Measurements from ENCODE around the gene CDC42BPB.
A peak's percentile ranks its signal among the peaks of the same experiment; 100 is the strongest.
"Not testable (repeated sequence)": the region's sequence is repeated elsewhere in the genome, so short reads cannot be mapped to it uniquely, and the experiment has no call there.

The CDC42BPB gene

GRCh38 chr14:103073367-103073875 lies 16.1 kb upstream of the CDC42BPB start:
- no peak for DNase-seq

DNA sequence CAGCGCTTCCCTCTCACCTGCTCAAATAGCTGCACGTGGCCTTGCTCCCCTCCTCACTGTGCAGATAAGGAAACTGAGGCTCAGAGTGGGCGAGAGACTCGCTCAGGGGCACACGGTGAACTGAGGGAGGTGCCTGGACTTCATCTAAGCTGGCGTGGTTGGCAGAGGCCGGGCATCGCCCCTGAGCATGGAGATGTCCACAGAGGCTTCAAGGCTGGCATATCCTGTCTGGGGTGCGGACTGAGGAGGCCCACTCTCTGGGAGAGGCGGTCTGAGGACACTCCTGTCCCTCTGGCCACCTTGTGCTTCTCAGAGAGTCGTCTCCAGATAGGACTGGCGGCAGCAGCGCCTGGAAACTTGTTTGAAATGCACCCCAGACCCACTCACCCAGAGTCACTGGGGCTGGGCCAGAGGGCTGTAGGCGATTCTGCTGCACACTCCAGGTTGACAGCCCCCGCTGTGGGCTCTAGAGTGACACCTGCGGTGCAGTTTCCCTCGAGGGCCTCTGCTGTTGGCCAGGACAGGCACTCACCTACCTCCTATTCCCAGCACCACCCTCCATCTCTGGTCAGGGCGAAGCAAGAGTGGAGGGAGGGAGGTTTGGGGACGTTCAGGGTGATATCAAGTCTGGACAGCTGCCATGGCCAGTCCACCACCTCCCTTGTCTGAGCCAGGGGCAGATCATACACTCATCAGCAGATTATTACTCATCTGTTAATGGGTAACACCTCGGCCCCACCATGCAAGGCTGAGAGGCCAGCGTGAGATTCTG lies 15.4 kb upstream of the CDC42BPB start:
- no peak for DNase-seq

- no peak for DNase-seq
Observed at GRCh38 chr14:103071544-103072251, 14.3 kb upstream of the CDC42BPB start.

DNA sequence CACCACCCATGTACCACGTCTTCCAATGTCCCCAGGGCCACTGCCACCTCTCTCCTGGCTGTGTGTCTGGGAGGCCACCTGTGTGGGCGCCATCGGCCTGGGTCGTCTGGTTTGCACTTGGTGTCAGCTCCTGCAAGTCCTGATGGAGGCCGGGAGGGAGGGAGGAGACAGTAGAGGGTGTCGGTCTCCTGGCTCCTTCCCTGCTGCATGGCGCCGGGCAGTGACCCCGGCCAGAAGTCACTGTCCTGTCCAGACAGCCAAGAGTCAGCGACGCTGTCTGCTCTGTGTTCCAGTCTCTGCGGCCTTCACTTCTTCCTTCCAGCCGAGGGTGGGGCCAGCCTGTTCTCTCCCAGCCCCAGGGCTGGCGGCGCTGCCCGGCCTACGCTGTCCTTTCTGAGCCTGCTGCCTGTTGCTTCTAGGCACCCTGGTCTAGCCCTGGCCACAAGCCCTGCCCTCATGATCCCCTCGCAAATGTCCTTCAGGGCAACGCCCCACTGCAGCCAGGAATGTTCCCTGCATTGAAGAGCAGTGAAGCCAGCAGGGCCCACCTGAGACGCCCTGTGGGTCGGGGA lies 13.7 kb upstream of the CDC42BPB start:
- no peak for DNase-seq

DNA sequence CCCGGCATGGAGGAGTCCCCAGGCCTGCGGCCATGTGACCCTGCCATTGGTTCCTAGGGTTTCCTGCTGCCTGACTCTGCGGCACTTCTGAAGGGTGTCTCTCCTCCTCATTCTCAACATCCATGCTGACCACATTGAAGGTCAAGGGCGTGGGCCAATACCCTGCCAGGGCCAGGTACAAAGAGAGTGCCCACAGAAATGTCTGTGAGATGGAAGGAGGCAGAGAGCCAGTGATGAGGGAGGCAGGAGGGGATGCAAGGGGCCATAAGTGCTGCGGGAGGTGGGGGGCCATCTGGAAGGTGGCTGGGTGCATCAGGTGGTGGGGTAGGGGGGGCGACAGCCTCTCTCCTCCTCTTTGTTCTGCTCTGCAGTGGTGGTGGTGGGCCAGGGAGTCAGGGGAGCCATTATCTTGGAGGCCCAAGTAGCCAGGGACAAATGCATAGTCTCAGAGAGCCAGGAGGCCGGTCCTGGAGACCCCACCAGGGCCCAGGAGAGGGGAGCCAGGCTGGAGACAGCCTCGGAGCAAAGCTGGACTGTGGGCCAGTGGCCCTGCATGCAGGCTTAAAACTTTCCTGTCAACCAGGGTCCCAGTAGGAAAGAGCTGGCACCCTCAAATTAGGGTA lies 13.0 kb upstream of the CDC42BPB start:
- no peak for DNase-seq

DNA sequence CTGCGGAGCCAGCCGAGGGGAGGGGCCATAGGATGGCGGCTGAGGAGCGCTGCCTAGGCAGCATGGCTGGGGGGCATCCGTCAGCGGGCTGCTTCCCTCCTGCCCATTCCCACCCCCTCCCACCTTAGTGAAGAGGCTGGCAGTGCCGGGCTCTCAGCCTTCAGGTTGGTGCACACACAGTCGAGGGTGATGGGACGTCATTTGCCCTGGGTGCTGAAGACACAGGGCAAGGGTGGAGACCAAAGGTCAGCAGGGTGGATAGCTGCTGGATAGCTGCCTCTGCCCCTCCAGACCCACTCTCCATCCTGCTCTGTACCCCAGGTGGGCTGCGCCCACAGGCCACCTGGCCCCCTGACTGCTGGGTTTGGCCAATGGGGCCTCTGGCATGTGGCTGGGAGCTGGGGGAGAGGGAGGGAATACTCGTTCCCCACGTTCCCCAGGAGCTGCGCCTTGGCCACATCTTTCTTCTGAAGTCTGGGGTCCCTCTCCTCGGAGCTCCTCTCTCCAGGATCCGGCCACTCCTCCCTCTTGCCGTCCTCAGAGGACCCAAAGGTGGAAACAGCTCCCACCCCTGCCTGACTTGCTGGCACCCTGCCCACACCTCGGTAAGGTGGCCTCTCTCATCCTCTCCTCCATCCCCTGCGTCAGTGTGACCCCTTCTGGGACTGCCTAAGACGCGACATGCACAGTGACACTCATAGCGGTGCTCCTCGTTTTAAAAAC lies 11.2 kb upstream of the CDC42BPB start:
- DNase-seq = peak; percentile 61

DNA sequence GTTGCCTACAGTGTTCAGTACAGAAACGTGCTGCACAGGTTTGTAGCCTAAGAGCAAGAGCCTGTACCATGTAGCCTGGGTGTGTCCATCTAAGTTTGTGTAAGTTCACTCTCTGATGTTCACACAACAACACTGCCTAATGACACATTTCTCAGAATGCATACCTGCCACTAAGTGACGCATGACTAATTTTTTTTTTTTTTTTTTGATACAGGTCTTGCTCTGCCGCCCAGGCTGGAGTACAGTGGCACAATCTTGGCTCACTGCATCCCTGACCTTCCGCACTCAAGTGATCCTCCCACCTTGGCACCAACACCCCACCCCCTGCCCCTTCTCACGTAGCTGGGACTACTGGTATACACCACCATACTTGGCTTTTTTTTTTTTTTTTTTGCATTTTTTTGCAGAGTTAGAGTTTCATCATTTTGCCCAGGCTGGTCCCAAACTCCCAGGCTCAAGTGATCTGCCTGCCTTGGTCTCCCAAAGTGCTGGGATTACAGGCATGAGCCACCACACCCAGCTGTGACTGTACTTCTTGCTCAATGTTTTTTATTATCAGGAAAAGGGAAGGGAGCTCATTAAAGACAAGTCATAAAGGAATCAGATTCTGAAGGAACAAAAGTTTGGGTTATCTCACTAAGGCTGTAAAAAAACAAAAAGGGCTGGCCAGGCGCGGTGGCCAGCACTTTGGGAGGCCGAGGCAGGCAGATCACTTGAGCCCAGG lies 10.0 kb upstream of the CDC42BPB start:
- no peak for DNase-seq

DNA sequence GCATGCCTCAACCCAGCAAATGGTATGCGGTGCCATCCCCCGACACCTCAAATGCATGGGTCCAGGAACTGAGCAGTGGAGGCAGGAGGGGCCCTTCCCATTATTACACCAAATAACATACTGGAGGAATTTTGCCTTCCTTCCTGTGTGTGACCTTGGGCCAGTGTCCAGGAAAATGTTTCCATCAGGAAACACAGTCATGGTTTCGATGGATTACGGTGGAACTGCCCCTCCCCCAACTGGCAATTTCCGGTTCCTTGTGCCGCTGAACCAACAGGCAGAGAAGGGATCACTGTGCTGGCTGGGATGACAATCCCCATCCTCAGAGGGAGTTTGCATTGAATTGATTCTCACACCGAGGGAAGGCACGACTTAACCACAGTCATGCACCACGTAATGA lies 9.1 kb upstream of the CDC42BPB start:
- no peak for DNase-seq

GRCh38 chr14:103065861-103066260 lies 8.5 kb upstream of the CDC42BPB start:
- no peak for DNase-seq

DNA sequence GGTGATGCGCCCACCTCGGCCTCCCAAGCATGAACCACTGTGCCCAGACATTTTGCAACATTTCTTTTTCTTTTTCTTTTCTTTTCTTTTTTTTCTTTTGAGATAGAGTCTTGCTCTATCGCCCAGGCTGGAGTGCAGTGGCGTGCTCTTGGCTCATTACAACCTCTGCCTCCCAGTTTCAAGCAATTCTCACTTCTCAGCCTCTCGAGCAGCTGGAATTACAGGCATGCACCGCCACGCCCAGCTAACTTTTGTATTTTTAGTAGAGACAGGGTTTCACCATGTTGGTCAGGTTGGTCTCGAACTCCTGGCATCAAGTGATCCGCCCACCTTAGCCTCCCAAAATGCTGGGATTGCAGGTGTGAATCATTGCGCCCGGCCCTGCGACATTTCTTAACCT lies 7.6 kb upstream of the CDC42BPB start:
- no peak for DNase-seq

GRCh38 chr14:103064436-103064835 lies 7.1 kb upstream of the CDC42BPB start:
- no peak for DNase-seq

DNA sequence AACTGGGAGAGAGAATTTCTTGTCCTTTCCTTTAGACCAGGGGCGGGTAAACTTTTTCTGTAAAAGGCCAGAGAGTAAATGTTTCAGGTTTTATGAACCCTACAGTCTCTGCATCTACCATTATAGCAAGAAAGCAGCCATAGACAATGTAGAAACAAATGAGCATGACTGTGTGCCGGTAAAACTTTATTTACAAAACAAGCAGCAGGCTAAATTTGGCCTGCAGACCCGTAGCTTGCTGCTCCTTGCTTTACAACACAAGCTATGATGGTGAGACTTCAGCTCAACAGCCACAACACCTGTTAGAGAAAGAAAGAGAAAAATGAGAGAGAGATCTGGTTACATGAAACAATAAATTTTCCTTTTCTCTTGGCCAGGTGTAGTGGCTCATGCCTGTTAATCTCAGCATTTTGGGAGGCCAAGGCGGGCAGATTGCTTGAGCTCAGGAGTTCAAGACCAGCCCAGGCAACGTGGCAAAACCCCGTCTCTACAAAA lies 4.2 kb upstream of the CDC42BPB start:
- DNase-seq = no peak

GRCh38 chr14:103059556-103059955 lies 2.2 kb upstream of the CDC42BPB start:
- DNase-seq = no peak

DNA sequence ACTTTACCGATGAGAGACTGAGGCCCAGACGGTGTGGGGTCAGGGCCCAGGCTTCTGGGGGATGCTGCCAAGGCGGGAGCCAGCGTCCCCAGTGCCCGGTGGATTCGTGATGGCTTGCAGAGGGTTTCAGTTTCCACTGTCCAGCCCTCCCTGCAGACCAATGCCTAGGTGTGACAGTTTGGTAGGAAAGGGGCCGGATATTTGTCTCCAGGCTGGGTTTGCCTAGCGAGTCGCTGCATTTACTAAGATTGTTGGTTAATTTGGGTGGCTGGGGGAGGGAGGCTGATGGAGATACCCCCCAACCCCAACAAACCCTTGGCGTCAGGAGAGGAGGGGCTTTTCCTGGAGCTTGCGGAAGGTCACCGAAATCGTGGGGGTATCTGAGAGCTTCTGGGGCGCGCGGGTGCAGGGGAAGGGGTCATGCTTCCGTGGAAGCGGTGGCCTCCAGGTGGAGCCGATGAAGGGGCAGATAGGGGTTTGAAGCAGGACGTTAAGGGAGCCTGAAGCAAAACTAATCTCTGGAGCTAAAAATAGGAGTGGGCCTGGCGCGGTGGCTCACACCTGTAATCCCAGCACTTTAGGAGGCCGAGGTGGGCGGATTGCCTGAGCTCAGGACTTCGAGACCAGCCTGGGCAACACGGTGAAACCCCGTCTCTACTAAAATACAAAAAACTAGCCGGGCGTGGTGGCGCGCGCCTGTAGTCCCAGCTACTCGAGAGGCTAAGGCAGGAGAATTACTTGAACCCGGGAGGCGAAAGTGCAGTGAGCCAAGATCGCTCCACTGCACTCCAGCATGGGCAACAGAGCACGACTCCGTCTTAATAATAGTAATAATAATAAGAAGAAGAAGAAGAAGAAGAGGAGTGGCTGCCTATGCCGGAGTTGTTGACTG lies 1.1 kb upstream of the CDC42BPB start:
- no peak for DNase-seq

- no peak for DNase-seq
Observed at GRCh38 chr14:103057028-103057371, 349 bp downstream of the CDC42BPB start.

- peak; percentile 31 for DNase-seq
Observed at GRCh38 chr14:103056322-103057027, 874 bp downstream of the CDC42BPB start.

- no peak for DNase-seq
Observed at GRCh38 chr14:103055695-103056094, 1.7 kb downstream of the CDC42BPB start.

DNA sequence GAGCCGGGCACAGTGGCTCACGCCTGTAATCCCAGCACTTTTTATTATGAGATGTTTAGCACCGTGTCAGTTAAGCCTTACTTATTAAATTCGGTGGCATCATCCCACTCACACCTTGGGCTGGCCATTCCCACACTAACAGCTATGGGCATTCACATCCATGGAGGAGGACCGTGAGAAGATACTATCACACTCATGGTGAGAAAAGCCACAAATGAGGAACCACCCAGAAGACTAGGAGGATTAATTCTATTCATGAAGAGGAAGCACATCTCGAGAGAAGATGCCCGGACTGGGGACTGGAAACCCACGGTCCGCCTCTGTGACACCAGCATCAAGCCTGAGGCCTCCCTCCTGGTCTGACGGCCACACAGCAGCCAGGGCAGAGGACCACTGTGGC lies 4.9 kb downstream of the CDC42BPB start:
- no peak for DNase-seq

DNA sequence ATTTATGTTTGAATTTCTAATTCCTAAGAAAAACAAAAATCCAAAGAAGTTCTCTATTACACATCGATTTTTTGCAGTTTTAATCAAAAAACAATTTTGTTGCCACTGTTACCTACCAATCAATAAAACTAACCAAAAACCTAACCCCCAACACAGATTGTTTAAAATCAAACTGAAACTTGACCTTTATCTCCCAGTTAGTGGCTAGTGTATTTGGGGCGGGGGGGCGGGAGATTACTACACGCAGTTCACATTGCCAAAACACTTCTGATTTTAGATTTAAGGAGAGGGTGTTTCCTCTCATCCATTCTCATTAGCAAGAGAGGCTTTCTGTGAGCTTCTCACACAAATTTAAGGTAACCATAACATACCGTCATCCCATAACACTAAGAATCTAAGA lies 6.4 kb downstream of the CDC42BPB start:
- no peak for DNase-seq

GRCh38 chr14:103047453-103047852 lies 9.9 kb downstream of the CDC42BPB start:
- not testable (repeated sequence) for DNase-seq
